RWPE1 (cell line): ENCODE results near the gene TDRD7.

Experiments used
- CTCF ChIA-PET: fragments of 350-600 bp; sonication (Branson Sonifier 250); formaldehyde crosslinking; extraction: SDS; loops from one replicate; lab custom pipeline; 2021; lab: Yijun Ruan, JAX
- POLR2A ChIA-PET: fragments of 400-600 bp; formaldehyde crosslinking; extraction: SDS; loops from one replicate; lab custom pipeline; 2020; ENCODE audit warnings: antibody characterized with exemption; ENCODE audit not compliant: low non-redundant PET; lab: Yijun Ruan, JAX
- DNase-seq: peaks from one replicate; pipeline ENCODE4 v3.0.0; 2012; ENCODE audit warnings: low spot score
- H3K27ac ChIP-seq: fragments of 450-650 bp; 2 replicates; pipeline ENCODE4 v1.5.1; 2017
- TF ChIP-seq, protein P1 (sequence below): fragments of 450-650 bp; conservative IDR thresholded peaks from 2 replicates; pipeline ENCODE4 v1.5.1; 2017; ENCODE audit warnings: low read depth, mild to moderate bottlenecking

The TDRD7 gene

GRCh38 chr9:97504381-97505216 is 92.7 kb downstream of the TDRD7 start:
- CTCF ChIA-PET = interaction anchor here (0.7 kb wide), 1 partner anchor 225 kb away, joined by 5 read pairs; no protein-coding TSS in a partner anchor
- POLR2A ChIA-PET = no interaction called here
- no peak overlapping the region for H3K27ac ChIP-seq
- DNase-seq = no peak
- TF ChIP-seq, protein P1, sequence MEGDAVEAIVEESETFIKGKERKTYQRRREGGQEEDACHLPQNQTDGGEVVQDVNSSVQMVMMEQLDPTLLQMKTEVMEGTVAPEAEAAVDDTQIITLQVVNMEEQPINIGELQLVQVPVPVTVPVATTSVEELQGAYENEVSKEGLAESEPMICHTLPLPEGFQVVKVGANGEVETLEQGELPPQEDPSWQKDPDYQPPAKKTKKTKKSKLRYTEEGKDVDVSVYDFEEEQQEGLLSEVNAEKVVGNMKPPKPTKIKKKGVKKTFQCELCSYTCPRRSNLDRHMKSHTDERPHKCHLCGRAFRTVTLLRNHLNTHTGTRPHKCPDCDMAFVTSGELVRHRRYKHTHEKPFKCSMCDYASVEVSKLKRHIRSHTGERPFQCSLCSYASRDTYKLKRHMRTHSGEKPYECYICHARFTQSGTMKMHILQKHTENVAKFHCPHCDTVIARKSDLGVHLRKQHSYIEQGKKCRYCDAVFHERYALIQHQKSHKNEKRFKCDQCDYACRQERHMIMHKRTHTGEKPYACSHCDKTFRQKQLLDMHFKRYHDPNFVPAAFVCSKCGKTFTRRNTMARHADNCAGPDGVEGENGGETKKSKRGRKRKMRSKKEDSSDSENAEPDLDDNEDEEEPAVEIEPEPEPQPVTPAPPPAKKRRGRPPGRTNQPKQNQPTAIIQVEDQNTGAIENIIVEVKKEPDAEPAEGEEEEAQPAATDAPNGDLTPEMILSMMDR = no peak

DNA sequence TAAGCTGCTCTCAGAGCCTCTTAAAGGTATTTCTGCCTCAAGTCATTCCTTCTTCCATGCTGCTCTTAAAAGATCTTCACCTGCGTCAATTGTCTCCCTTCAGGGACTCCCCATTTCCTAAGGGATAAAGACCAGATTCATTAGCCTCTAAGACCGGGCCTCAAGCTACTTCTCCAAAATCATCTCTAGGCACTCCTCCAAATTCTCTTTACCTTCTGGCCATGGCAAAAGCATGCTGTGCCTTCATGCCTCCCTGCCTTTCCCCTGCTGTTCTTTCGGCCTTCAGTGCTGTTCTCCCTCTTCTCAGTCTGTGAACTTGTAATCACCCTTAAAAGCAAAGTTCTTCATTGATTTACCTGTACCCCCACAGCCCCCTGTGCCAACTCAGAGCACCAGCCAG is 93.9 kb downstream of the TDRD7 start:
- ChIA-PET POLR2A (no interaction called here), CTCF (no interaction called here)
- no peak overlapping the region for H3K27ac ChIP-seq
- no peak for DNase-seq
- TF ChIP-seq, protein P1 = no peak

GRCh38 chr9:97506306-97506705 is 94.4 kb downstream of the TDRD7 start:
- TF ChIP-seq, protein P1 = no peak
- no peak for DNase-seq
- CTCF ChIA-PET = interaction anchor here (1.5 kb wide), 1 partner anchor 108 kb away, joined by 6 read pairs; no protein-coding TSS in a partner anchor
- POLR2A ChIA-PET = no interaction called here
- H3K27ac ChIP-seq = no peak overlapping the region

DNA sequence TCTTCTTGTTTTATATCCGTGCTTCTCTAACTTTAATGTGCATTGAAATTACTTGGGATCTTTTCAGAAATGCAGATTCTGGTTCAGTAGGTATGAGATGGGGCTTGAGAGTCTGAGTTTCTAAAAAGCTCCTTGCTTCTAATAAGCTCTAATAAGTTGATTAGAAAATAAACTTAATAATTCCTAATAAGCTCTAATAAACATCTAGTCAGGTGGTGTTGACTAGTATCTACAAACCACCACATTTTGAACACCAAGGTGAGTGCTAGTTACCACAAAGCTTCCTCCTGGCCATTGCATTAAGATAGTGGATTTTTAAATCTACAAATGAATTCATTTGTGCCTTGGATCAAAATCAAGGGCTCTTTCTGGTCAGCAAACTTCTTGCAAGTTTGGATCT is 94.9 kb downstream of the TDRD7 start:
- POLR2A ChIA-PET = no interaction called here
- no peak overlapping the region for H3K27ac ChIP-seq
- CTCF ChIA-PET = interaction anchor here (1.5 kb wide), 1 partner anchor 108 kb away, joined by 6 read pairs; no protein-coding TSS in a partner anchor
- no peak for DNase-seq
- TF ChIP-seq, protein P1 = no peak

DNA sequence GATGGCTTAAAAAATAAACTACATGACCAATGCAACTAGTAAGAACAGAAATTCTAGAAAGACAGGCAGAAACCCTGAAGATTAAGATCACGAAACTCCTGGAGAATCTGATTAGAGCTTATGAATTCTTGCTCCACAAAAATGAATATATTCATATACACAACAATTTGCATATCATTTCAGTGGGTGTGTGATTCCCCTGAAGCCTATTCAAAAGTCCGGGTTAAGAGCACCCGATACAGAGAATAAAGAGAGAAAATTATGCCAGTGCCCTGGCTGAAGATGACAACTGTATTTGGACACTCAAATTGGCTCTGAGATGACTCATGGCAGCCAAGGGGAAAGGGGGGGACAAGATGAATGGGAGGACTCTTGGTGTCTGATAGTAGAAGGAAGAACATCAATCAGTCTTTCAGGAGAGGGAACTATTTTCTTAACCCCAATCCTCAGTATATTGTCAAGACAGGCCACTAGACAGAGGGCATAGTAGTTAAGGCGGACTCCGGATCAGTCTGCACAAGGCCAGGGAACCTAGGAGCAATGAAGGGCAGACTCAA is 95.6 kb downstream of the TDRD7 start:
- TF ChIP-seq, protein P1 = no peak
- H3K27ac ChIP-seq = no peak overlapping the region
- ChIA-PET POLR2A (no interaction called here), CTCF (interaction anchor here (1.5 kb wide), 1 partner anchor 109 kb away, joined by 6 read pairs; no protein-coding TSS in a partner anchor)
- DNase-seq = no peak

- ChIA-PET CTCF (interaction anchor here (0.6 to 0.8 kb wide), 3 partner anchors 22 to 163 kb away, joined by 3 to 8 read pairs (median 4); no protein-coding TSS in a partner anchor), POLR2A (no interaction called here)
- no peak overlapping the region for H3K27ac ChIP-seq
- no peak for DNase-seq
- TF ChIP-seq, protein P1 = no peak
Observed at GRCh38 chr9:97508852-97509251, 97.0 kb downstream of the TDRD7 start.
